CD4-positive, CD25-positive, alpha-beta regulatory T cell (primary cell): Measurements from ENCODE around the gene SLU7. TPM values are rescaled to one million over a fixed set of nuclear protein-coding genes. Genes with fewer than 3 reads are reported as not detected.
A peak's percentile ranks its signal among the peaks of the same experiment; 100 is the strongest.

Source experiments
- ATAC-seq, 2 donors: fragments of 150-1000 bp; cut with Tn5 transposase; one replicate each; pipeline ENCODE4 v1.10.0; 2021; ENCODE audit warnings: low read depth in 2 of 2, moderate number of reproducible peaks in 2 of 2, moderate library complexity in 1 of 2
- DNase-seq, 3 donors: peaks; one replicate each; pipeline versions ENCODE4 v3.0.0 to v3.0.0-alpha.2; 2012 to 2022; ENCODE audit warnings: mixed read lengths in 1 of 3
- H3K27ac ChIP-seq: one replicate; pipeline ENCODE4 v1.7.0; 2013; ENCODE audit warnings: mild to moderate bottlenecking, low read length; ENCODE audit not compliant: insufficient read depth, poor library complexity, severe bottlenecking
- H3K27me3 ChIP-seq: one replicate; pipeline ENCODE4 v1.7.0; 2013; ENCODE audit warnings: low read length; ENCODE audit not compliant: control insufficient read depth, insufficient read depth
- H3K36me3 ChIP-seq: one replicate; pipeline ENCODE4 v1.7.0; 2013; ENCODE audit warnings: mild to moderate bottlenecking, low read length, moderate library complexity; ENCODE audit not compliant: control insufficient read depth, insufficient read depth
- H3K4me1 ChIP-seq: 2 replicates; pipeline ENCODE4 v1.7.0; 2013; ENCODE audit warnings: mild to moderate bottlenecking, low read length; ENCODE audit not compliant: insufficient read depth, control insufficient read depth, poor library complexity, severe bottlenecking
- H3K4me3 ChIP-seq: one replicate; pipeline ENCODE4 v1.7.0; 2013; ENCODE audit warnings: low read depth, mild to moderate bottlenecking, low read length, moderate library complexity
- H3K9me3 ChIP-seq, 2 experiments: 1 replicate in 1 of 2; 2 replicates in 1 of 2; pipeline ENCODE4 v1.7.0; 2013; ENCODE audit warnings: low read length in 2 of 2, mild to moderate bottlenecking in 1 of 2, moderate library complexity in 1 of 2; ENCODE audit not compliant: control insufficient read depth in 2 of 2
- H3K27ac Mint-ChIP-seq, 3 donors: one replicate each; pipeline ENCODE4 v1.8.0; 2020 to 2022; ENCODE audit warnings: mild to moderate bottlenecking in 3 of 3, mixed read lengths in 3 of 3, moderate library complexity in 2 of 3
- H3K27me3 Mint-ChIP-seq: one replicate; pipeline ENCODE4 v1.8.0; 2022; ENCODE audit warnings: mild to moderate bottlenecking, mixed read lengths
- H3K36me3 Mint-ChIP-seq: one replicate; pipeline ENCODE4 v1.8.0; 2020; ENCODE audit warnings: mixed read lengths
- H3K4me1 Mint-ChIP-seq, 4 donors: one replicate each; pipeline ENCODE4 v1.8.0; 2020 to 2022; ENCODE audit warnings: mixed read lengths in 4 of 4, mild to moderate bottlenecking in 1 of 4
- H3K4me3 Mint-ChIP-seq, 4 donors: one replicate each; pipeline ENCODE4 v1.8.0; 2020 to 2022; ENCODE audit warnings: mild to moderate bottlenecking in 4 of 4, mixed read lengths in 4 of 4, moderate library complexity in 3 of 4
- H3K9me3 Mint-ChIP-seq, 7 donors: one replicate each; pipeline ENCODE4 v1.8.0; 2020 to 2022; ENCODE audit warnings: mixed read lengths in 7 of 7, mild to moderate bottlenecking in 3 of 7, moderate library complexity in 2 of 7
- polyA plus RNA-seq, 4 donors: library from polyadenylated mRNA; unstranded; fragments of 300-500 nt; fragmentation: Illumina TruSeq; gene quantifications; one replicate each; pipeline ENCODE4 v1.2.3, GENCODE V29; 2021
- total RNA-seq: library from RNA; stranded (reverse); gene quantifications from one replicate; pipeline ENCODE4 v1.2.3, GENCODE V29; 2022

SLU7 gene
- total and polyA plus RNA-seq, 5 donors from 2014 or later: 69.8 to 115 (median 103) TPM

DNA sequence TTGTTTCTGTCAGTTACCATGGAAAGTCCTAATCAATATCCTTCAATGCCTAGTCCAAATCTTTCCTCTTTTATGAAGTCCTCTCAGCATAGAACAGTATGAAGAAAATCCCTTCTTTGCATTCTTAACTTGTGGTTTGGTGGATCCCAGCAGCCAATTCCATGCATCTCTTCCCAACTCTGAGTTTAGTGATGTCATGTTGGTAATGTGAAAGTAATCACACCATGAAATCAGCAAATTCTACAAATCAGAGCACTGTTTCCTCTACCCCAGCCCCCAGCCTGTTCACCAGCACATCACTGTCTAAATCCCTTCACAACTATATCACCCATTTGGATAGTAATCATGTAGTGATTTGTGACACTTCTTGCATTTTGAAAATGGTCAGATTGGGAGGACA is 43.7 kb downstream of the SLU7 start:
- H3K4me3 ChIP-seq: no peak overlapping the region
- H3K4me3 Mint-ChIP-seq: no peak overlapping the region

DNA sequence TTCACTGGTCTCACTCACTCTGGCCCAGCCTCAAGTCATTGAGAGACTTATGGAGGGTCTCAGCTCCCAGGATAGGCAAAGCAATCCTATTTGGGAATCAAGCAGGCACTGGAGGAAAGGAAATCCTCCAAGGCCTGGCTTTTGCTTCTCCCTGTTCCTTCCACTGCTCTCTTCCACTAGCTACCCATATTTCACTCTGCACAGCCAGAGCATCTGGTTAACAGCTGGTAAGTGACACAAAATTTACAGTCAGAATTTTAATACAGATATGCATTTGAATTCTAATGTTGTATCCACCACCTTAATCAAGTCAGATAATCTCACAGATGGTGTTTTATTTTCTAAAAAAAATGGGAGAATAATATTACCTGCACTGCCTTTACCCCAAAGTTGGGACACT is 47.6 kb downstream of the SLU7 start:
- H3K27ac ChIP-seq: no peak overlapping the region
- Mint-ChIP-seq H3K9me3 (no peaks in the 10 kb centered on the region), H3K4me3 (peak overlapping the region in 1 of 4 donors; percentile 56), H3K36me3 (no peaks in the 10 kb centered on the region), H3K4me1 (peaks cover 0 to 17% (median 3%) of the 10 kb centered on the region in 4 donors), H3K27me3 (peaks cover 53% of the 10 kb centered on the region), H3K27ac (no peak overlapping the region)
- no peak overlapping the region for H3K4me3 ChIP-seq
- H3K36me3 ChIP-seq: no peaks in the 10 kb centered on the region
- H3K27me3 ChIP-seq: peaks cover 47% of the 10 kb centered on the region
- DNase-seq (no peak), ATAC-seq (no peak)
- H3K4me1 ChIP-seq: peaks cover 5% of the 10 kb centered on the region
- H3K9me3 ChIP-seq: no peaks in the 10 kb centered on the region

More for the DNA sequence above, 43.7 kb downstream of the SLU7 start:
- Histone ChIP-seq H3K9me3 (no peaks in the 10 kb centered on the region), H3K4me1 (peaks cover 2% of the 10 kb centered on the region), H3K27ac (no peak overlapping the region), H3K36me3 (no peaks in the 10 kb centered on the region), H3K27me3 (peaks cover 39% of the 10 kb centered on the region)
- Mint-ChIP-seq H3K4me1 (peaks cover 0 to 7% (median 0%) of the 10 kb centered on the region in 4 donors), H3K27ac (no peak overlapping the region), H3K9me3 (no peaks in the 10 kb centered on the region), H3K36me3 (no peaks in the 10 kb centered on the region), H3K27me3 (peaks cover 54% of the 10 kb centered on the region)
- no peak for ATAC-seq
- no peak for DNase-seq

DNA sequence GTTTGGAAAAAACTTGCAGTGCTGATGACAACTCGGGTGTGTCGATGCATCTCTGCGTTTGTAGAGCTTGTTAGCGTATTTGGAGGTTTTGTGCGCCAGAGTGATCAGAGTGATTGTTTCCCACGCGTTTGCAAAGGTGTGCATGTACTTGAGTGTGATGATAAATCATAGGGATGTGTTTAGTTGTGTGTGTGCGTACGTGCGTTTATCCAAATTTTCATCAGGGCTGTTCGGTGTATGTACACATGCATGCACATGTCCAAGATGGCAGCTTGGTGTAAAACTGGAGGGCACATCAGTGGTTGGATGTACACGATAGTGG is 48.2 kb downstream of the SLU7 start:
- Histone ChIP-seq H3K36me3 (no peaks in the 10 kb centered on the region), H3K9me3 (no peaks in the 10 kb centered on the region), H3K27ac (no peak overlapping the region), H3K4me3 (no peak overlapping the region), H3K4me1 (peaks cover 5% of the 10 kb centered on the region), H3K27me3 (peaks cover 50% of the 10 kb centered on the region)
- DNase-seq: no peak
- peaks cover 0 to 17% (median 3%) of the 10 kb centered on the region in 4 donors for H3K4me1 Mint-ChIP-seq
- no peak overlapping the region for H3K27ac Mint-ChIP-seq
- H3K36me3 Mint-ChIP-seq: no peaks in the 10 kb centered on the region
- ATAC-seq: no peak
- H3K9me3 Mint-ChIP-seq: no peaks in the 10 kb centered on the region
- peaks cover 54% of the 10 kb centered on the region for H3K27me3 Mint-ChIP-seq
- H3K4me3 Mint-ChIP-seq: peak overlapping the region in 2 of 4 donors; percentile 39 to 56

DNA sequence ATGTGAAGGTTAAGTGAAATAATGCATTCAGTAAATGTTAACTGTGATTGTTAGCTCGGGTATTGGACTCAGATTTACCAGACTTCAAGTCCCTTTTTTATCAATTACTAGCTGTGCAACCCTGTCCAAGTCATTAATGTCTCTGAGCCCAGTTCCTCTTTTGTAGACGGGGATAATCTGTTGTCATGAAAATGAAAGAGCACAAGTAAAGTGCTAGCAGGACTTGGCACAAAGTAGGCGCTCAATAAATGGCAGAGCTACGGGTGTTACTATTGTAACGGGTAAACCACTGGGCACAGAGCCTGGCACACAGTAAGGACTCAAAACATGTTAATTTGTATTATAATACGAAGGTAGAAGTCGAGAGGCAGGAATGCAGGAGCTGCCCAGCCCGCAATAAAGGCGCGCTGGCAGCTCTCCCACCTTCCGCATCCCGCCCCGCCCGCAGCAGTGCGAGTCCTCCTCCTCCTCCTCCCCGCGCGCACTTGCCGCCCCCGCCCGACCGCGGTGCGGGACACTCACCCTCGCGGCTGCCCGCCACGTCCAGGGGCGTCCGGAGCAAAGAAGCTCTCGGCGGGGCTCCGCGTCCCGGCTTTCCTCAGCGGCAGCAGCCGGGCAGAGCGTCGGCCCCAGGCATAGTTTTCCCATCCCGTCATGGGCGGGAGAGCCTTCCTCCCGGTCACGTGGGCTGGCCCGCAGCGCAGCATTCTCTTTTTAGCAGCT is 48.7 kb downstream of the SLU7 start, which contains the start of gene C1QTNF2:
TSS of gene C1QTNF2 (minus strand) at position 637 of the 723 bp plus-strand sequence. CDS start 15,615 bp downstream, outside the sequence.
- no peak within 1 kb of the TSS for H3K4me3 ChIP-seq
- H3K4me1 ChIP-seq: peaks cover 5% of the 10 kb centered on the region
- H3K9me3 ChIP-seq: no peaks in the 10 kb centered on the region
- no peaks in the 10 kb centered on the region for H3K36me3 ChIP-seq
- H3K27me3 Mint-ChIP-seq: peaks cover 54% of the 10 kb centered on the region
- no peak within 1 kb of the TSS for H3K27ac Mint-ChIP-seq
- peaks cover 50% of the 10 kb centered on the region for H3K27me3 ChIP-seq
- DNase-seq: no peak
- H3K4me1 Mint-ChIP-seq: peaks cover 0 to 17% (median 3%) of the 10 kb centered on the region in 4 donors
- no peak for ATAC-seq
- H3K4me3 Mint-ChIP-seq: peak within 1 kb of the TSS in 3 of 4 donors; percentile 1 to 67 (median 39)
- H3K9me3 Mint-ChIP-seq: no peaks in the 10 kb centered on the region
- no peaks in the 10 kb centered on the region for H3K36me3 Mint-ChIP-seq
- H3K27ac ChIP-seq: no peak within 1 kb of the TSS

DNA sequence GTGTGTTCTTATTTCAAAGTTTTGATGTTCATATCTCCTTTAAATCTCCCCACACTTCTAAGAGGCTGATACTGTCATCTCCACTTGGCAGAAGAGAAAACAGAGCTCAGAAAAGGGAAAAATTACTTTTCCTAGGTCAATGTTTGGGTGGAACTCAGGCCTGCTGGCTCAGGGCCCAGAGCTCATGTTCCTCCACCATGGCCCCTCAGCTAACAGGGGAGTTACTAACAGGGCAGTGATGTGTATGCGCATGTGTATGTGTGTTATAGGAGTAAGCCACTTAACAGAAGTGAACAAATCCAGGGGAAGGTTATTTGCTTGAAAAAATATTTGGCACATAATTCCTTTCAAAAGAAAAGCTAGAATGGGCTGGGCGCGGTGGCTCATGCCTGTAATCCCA is 51.0 kb downstream of the SLU7 start:
- Mint-ChIP-seq H3K27me3 (peaks cover 62% of the 10 kb centered on the region), H3K27ac (no peak overlapping the region)
- ATAC-seq: no peak

DNA sequence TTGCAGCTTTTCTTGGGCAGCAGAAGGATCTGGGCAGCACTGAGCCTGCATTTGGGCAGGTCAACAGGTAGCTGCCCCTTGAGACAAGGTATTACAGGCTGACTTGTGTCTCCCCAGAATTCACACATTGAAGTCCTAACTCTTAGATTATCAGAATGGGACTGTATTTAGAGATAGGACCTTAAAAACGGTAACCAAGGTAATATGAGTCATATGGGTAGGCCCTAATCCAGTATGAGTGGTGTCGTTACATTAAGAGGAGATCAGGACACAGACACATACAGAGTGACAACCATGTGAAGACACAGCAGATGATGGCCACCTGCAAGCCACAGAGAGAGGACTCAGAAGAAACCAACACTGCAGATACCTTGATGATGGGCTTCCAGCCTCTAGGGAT is 51.6 kb downstream of the SLU7 start:
- H3K4me1 Mint-ChIP-seq: peaks cover 0 to 17% (median 3%) of the 10 kb centered on the region in 4 donors
- Histone ChIP-seq H3K4me1 (peaks cover 5% of the 10 kb centered on the region), H3K27ac (no peak overlapping the region), H3K9me3 (no peaks in the 10 kb centered on the region), H3K27me3 (peaks cover 40% of the 10 kb centered on the region), H3K36me3 (no peaks in the 10 kb centered on the region), H3K4me3 (no peak overlapping the region)
- ATAC-seq (no peak), DNase-seq (no peak)
- H3K27me3 Mint-ChIP-seq: peaks cover 57% of the 10 kb centered on the region
- H3K4me3 Mint-ChIP-seq: no peak overlapping the region
- H3K9me3 Mint-ChIP-seq: no peaks in the 10 kb centered on the region
- no peaks in the 10 kb centered on the region for H3K36me3 Mint-ChIP-seq
- H3K27ac Mint-ChIP-seq: no peak overlapping the region

More for the DNA sequence above, 51.0 kb downstream of the SLU7 start:
- DNase-seq: no peak
- Histone ChIP-seq H3K9me3 (no peaks in the 10 kb centered on the region), H3K27ac (no peak overlapping the region), H3K4me1 (peaks cover 5% of the 10 kb centered on the region), H3K4me3 (no peak overlapping the region), H3K27me3 (peaks cover 41% of the 10 kb centered on the region), H3K36me3 (no peaks in the 10 kb centered on the region)
- Mint-ChIP-seq H3K36me3 (no peaks in the 10 kb centered on the region), H3K9me3 (no peaks in the 10 kb centered on the region), H3K4me1 (peaks cover 0 to 17% (median 3%) of the 10 kb centered on the region in 4 donors), H3K4me3 (no peak overlapping the region)

DNA sequence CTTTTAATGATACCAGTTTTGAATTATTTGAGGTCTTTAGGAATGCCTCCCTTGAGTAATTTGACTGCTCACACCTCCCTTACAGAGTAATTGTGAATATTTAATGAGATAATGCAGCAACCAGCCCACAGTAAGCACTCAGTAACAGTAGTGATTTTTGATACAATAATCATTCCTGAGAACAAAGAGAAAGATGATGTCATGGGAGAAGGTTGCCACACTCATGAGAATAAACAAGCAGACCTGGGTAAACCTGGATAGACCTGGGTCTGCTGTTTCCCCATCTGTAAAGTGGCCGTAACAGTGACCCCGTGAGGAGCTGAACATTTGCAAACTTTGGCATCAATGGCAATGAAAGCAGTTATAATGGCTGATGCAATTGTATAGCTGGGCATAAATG is 52.7 kb downstream of the SLU7 start:
- DNase-seq (no peak), ATAC-seq (no peak)
- Mint-ChIP-seq H3K27ac (no peak overlapping the region), H3K9me3 (peaks cover 0 to 1% (median 0%) of the 10 kb centered on the region in 7 donors), H3K27me3 (peaks cover 47% of the 10 kb centered on the region), H3K4me3 (no peak overlapping the region), H3K36me3 (no peaks in the 10 kb centered on the region), H3K4me1 (peaks cover 0 to 17% (median 3%) of the 10 kb centered on the region in 4 donors)
- no peak overlapping the region for H3K27ac ChIP-seq
- no peaks in the 10 kb centered on the region for H3K9me3 ChIP-seq
- peaks cover 31% of the 10 kb centered on the region for H3K27me3 ChIP-seq
- no peak overlapping the region for H3K4me3 ChIP-seq
- H3K36me3 ChIP-seq: no peaks in the 10 kb centered on the region
- H3K4me1 ChIP-seq: peaks cover 5% of the 10 kb centered on the region
